ENCODE results near the gene HIRA. TPM values are rescaled to one million over a fixed set of nuclear protein-coding genes. Genes with fewer than 3 reads are reported as not detected.

HIRA gene
- total and polyA plus RNA-seq, 4 donors, result 4.1 to 32.5 (median 23.0) TPM

- no peak for TF ChIP-seq MAX (IDR thresholded peaks at IDR 0.05)
- TF ChIP-seq, protein P1, sequence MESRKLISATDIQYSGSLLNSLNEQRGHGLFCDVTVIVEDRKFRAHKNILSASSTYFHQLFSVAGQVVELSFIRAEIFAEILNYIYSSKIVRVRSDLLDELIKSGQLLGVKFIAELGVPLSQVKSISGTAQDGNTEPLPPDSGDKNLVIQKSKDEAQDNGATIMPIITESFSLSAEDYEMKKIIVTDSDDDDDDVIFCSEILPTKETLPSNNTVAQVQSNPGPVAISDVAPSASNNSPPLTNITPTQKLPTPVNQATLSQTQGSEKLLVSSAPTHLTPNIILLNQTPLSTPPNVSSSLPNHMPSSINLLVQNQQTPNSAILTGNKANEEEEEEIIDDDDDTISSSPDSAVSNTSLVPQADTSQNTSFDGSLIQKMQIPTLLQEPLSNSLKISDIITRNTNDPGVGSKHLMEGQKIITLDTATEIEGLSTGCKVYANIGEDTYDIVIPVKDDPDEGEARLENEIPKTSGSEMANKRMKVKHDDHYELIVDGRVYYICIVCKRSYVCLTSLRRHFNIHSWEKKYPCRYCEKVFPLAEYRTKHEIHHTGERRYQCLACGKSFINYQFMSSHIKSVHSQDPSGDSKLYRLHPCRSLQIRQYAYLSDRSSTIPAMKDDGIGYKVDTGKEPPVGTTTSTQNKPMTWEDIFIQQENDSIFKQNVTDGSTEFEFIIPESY (IDR thresholded peaks at IDR 0.05), result no peak
- no peak for TF ChIP-seq GABPA (IDR thresholded peaks at IDR 0.05 in 1 of 2, conservative IDR thresholded peaks at IDR 0.05 in 1 of 2)
- no peak for TF ChIP-seq HNF4A (conservative IDR thresholded peaks at IDR 0.05)
- TF ChIP-seq RXRA (IDR thresholded peaks at IDR 0.05), result no peak
These were observed 32.2 kb upstream of the HIRA start (continued) for GRCh38 chr22:19463491-19464469.

DNA sequence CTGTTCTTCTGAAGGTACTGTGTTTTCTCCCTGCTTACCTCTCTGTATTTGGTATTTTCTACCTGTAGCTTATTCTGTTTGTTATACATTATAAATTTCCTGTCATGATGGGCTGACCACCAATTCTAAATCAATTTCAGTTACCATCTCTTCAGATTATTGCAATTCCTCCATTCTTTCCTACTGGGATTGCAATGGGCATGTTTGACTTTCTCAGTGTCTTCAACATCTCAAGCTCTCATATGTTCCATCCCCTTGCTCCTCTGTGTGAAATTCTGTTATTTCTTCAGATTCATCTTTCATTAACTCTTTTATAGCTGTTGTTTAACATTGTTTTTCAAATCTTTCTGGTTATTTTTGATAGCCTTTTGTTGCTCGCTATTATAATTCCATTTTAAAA is 31.5 kb upstream of the HIRA start:
- no peak overlapping the region for H3K9ac ChIP-seq (ENCODE audit: low read depth in 1 of 2, low read length in 2 of 2)
- H3K36me3 ChIP-seq (ENCODE audit: control insufficient read depth in 4 of 4, insufficient read depth in 3 of 4, low read depth in 1 of 4, low read length in 3 of 4), result peaks cover 17 to 58% (median 49%) of the 10 kb centered on the region in 4 donors
- no peaks in the 10 kb centered on the region for H3K4me1 ChIP-seq (ENCODE audit: control insufficient read depth in 4 of 4, insufficient read depth in 4 of 4, low read length in 3 of 4)
- DNase-seq (ENCODE audit: low spot score), result no peak
- no peak overlapping the region for H3K27ac ChIP-seq (ENCODE audit: low read depth in 1 of 2, low read length in 2 of 2)
- H3K27me3 ChIP-seq (ENCODE audit: control insufficient read depth in 4 of 4, insufficient read depth in 4 of 4, low read length in 3 of 4), result no peaks in the 10 kb centered on the region
- WGBS, result 99% methylated on average over 1 of the region's 1 CpG
- no peak overlapping the region for H3K4me3 ChIP-seq (ENCODE audit: low read depth in 1 of 3, low read length in 3 of 3)
- no peak for TF ChIP-seq FOXA1 (IDR thresholded peaks at IDR 0.05)
- no peaks in the 10 kb centered on the region for H3K9me3 ChIP-seq (ENCODE audit: control insufficient read depth in 4 of 4, low read length in 3 of 4)

DNA sequence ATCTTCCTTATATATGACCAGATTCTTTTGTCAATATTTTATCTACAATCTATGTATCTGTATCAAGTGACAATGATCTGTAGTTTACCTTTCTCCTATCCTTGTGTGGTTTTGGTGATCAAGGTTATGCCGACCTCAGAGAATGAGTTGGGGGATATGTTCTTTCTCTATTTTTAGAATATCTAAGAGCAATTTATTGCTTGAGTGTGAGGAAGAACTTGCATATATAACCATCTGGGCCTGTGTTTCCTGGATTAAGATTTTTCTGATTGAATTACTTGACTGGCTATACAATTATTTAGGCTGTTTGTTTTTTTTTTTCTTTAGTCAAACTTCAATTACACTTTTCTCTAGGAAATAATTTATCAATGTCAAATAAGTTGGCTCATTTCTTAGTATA is 30.0 kb upstream of the HIRA start:
- H3K27me3 ChIP-seq (ENCODE audit: control insufficient read depth in 4 of 4, insufficient read depth in 4 of 4, low read length in 3 of 4), result no peaks in the 10 kb centered on the region
- H3K4me1 ChIP-seq (ENCODE audit: control insufficient read depth in 4 of 4, insufficient read depth in 4 of 4, low read length in 3 of 4), result no peaks in the 10 kb centered on the region
- 95% methylated on average over 1 of the region's 1 CpG for WGBS
- no peak for DNase-seq (ENCODE audit: low spot score)
- no peak overlapping the region for H3K4me3 ChIP-seq (ENCODE audit: low read depth in 1 of 3, low read length in 3 of 3)
- H3K36me3 ChIP-seq (ENCODE audit: control insufficient read depth in 4 of 4, insufficient read depth in 3 of 4, low read depth in 1 of 4, low read length in 3 of 4), result peaks cover 6 to 56% (median 42%) of the 10 kb centered on the region in 4 donors
- no peaks in the 10 kb centered on the region for H3K9me3 ChIP-seq (ENCODE audit: control insufficient read depth in 4 of 4, low read length in 3 of 4)
- TF ChIP-seq FOXA2 (IDR thresholded peaks at IDR 0.05) (no peak), RAD21 (IDR thresholded peaks at IDR 0.05) (no peak), NR2F2 (IDR thresholded peaks at IDR 0.05) (no peak), RXRA (IDR thresholded peaks at IDR 0.05) (no peak), MAX (IDR thresholded peaks at IDR 0.05) (no peak), GABPA (IDR thresholded peaks at IDR 0.05 in 1 of 2, conservative IDR thresholded peaks at IDR 0.05 in 1 of 2) (no peak), FOXA1 (IDR thresholded peaks at IDR 0.05) (no peak), EGR1 (IDR thresholded peaks at IDR 0.05; ENCODE audit: low read depth in 2 of 2) (no peak), YY1 (IDR thresholded peaks at IDR 0.05) (no peak), SP1 (IDR thresholded peaks at IDR 0.05) (no peak), TAF1 (conservative IDR thresholded peaks at IDR 0.05) (no peak)
- TF ChIP-seq, protein P1 (IDR thresholded peaks at IDR 0.05), result no peak
- TF ChIP-seq, protein P2, sequence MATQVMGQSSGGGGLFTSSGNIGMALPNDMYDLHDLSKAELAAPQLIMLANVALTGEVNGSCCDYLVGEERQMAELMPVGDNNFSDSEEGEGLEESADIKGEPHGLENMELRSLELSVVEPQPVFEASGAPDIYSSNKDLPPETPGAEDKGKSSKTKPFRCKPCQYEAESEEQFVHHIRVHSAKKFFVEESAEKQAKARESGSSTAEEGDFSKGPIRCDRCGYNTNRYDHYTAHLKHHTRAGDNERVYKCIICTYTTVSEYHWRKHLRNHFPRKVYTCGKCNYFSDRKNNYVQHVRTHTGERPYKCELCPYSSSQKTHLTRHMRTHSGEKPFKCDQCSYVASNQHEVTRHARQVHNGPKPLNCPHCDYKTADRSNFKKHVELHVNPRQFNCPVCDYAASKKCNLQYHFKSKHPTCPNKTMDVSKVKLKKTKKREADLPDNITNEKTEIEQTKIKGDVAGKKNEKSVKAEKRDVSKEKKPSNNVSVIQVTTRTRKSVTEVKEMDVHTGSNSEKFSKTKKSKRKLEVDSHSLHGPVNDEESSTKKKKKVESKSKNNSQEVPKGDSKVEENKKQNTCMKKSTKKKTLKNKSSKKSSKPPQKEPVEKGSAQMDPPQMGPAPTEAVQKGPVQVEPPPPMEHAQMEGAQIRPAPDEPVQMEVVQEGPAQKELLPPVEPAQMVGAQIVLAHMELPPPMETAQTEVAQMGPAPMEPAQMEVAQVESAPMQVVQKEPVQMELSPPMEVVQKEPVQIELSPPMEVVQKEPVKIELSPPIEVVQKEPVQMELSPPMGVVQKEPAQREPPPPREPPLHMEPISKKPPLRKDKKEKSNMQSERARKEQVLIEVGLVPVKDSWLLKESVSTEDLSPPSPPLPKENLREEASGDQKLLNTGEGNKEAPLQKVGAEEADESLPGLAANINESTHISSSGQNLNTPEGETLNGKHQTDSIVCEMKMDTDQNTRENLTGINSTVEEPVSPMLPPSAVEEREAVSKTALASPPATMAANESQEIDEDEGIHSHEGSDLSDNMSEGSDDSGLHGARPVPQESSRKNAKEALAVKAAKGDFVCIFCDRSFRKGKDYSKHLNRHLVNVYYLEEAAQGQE (IDR thresholded peaks at IDR 0.05), result no peak
- no peak overlapping the region for H3K9ac ChIP-seq (ENCODE audit: low read depth in 1 of 2, low read length in 2 of 2)
- H3K27ac ChIP-seq (ENCODE audit: low read depth in 1 of 2, low read length in 2 of 2), result no peak overlapping the region
